Measurements from ENCODE around the gene RELA. TPM values are rescaled to one million over a fixed set of nuclear protein-coding genes. Genes with fewer than 3 reads are reported as not detected.

Gene RELA
- total and polyA plus RNA-seq, 4 experiments from 2014 or later, result 36.5 to 173 (median 122) TPM

DNA sequence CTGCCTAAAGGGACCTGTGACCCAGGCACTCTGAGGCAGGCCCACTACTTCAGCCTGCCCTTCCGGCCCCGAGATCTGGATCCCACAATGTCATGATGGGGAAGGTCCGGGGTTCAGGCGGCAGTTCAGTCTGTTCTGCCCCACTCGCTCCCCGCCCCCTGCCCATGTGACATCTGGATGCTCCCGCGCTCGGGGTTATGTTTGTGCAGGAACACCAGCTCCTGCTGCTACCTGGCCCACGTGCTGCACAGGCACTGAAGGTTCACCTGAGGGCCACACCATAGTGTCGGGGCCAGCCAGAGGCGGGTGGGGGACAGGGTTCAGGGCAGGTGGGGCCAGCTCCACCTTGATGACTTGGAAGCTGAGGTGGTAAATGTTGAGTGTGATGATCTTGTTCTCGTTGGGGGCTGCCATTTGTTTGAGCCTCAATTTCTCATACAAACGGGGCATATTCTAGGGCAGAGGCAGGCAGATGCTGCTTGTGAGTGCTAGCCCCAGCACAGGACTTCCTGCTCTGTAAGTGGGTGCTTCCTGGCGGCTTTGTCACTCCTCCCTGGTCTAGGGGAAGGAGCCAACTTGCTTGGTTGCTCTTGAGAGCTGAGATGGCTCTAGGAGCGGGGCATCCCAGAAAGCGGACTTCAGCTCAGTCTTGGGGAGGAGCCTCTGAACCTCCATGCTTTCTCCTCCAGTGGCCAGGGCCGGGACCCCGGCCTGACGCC, 29.2 kb downstream of the RELA start:
- peaks cover 31% of the 10 kb centered on the region for H3K4me1 ChIP-seq (ENCODE audit: insufficient read depth, low read length)
- no peaks in the 10 kb centered on the region for H3K27me3 Mint-ChIP-seq
- H3K36me3 ChIP-seq (ENCODE audit: insufficient read depth, low read length), result peaks cover 58% of the 10 kb centered on the region
- H3K4me3 Mint-ChIP-seq, result peak overlapping the region in 2 of 8 donors; percentile 15 to 40
- peaks cover 10 to 36% (median 22%) of the 10 kb centered on the region in 4 donors for H3K4me1 Mint-ChIP-seq
- H3K27ac Mint-ChIP-seq, result peak overlapping the region; percentile 50 to 87 (median 71)
- H3K27ac ChIP-seq (ENCODE audit: low read depth, low read length), result no peak overlapping the region
- intact Hi-C loops (cut with micrococcal nuclease), result no loop called here
- H3K9me3 Mint-ChIP-seq, result no peaks in the 10 kb centered on the region
- ChIA-PET CTCF (ENCODE audit: partially characterized antibody) (interaction anchor here (0.6 to 0.9 kb wide), 2 partner anchors 78 to 115 kb away, joined by 3 read pairs; partner anchors contain the start of gene KAT5), POLR2A (ENCODE audit: partially characterized antibody) (interaction anchor here (1.2 to 2.4 kb wide), 5 partner anchors 18 to 329 kb away, joined by 3 to 8 read pairs (median 4); no protein-coding TSS in a partner anchor)
- peaks cover 8 to 43% of the 10 kb centered on the region in 2 donors for H3K36me3 Mint-ChIP-seq
- DNase-seq, result no peak
- no peak overlapping the region for H3K4me3 ChIP-seq (ENCODE audit: low read length in 2 of 2)
- H3K27me3 ChIP-seq (ENCODE audit: insufficient read depth, low read length), result no peaks in the 10 kb centered on the region
- no peaks in the 10 kb centered on the region for H3K9me3 ChIP-seq (ENCODE audit: control insufficient read depth in 1 of 2, low read length in 2 of 2)

GRCh38 chr11:65630215-65630614, 32.5 kb downstream of the RELA start:
- H3K9me3 ChIP-seq (ENCODE audit: control insufficient read depth in 1 of 2, low read length in 2 of 2), result no peaks in the 10 kb centered on the region
- no peak overlapping the region for H3K4me3 ChIP-seq (ENCODE audit: low read length in 2 of 2)
- ChIA-PET POLR2A (ENCODE audit: partially characterized antibody) (interaction anchor here (0.8 to 1.2 kb wide), 3 partner anchors 8 to 12 kb away, joined by 3 to 5 read pairs (median 3); partner anchors contain the start of gene SIPA1), CTCF (ENCODE audit: partially characterized antibody) (no interaction called here)
- H3K27me3 Mint-ChIP-seq, result no peaks in the 10 kb centered on the region
- no peak overlapping the region for H3K4me3 Mint-ChIP-seq
- H3K4me1 ChIP-seq (ENCODE audit: insufficient read depth, low read length), result peaks cover 17% of the 10 kb centered on the region
- DNase-seq, result no peak
- peaks cover 5 to 54% of the 10 kb centered on the region in 2 donors for H3K36me3 Mint-ChIP-seq
- H3K4me1 Mint-ChIP-seq, result peaks cover 8 to 29% (median 17%) of the 10 kb centered on the region in 4 donors
- no peaks in the 10 kb centered on the region for H3K27me3 ChIP-seq (ENCODE audit: insufficient read depth, low read length)
- peaks cover 72% of the 10 kb centered on the region for H3K36me3 ChIP-seq (ENCODE audit: insufficient read depth, low read length)
- no peak overlapping the region for H3K27ac ChIP-seq (ENCODE audit: low read depth, low read length)
- intact Hi-C loops (cut with micrococcal nuclease), result no loop called here
- H3K9me3 Mint-ChIP-seq, result no peaks in the 10 kb centered on the region
- peak overlapping the region in 1 of 7 donors; percentile 57 for H3K27ac Mint-ChIP-seq

GRCh38 chr11:65629579-65629978, 33.1 kb downstream of the RELA start:
- POLR2A ChIA-PET (ENCODE audit: partially characterized antibody), result interaction anchor here (1.2 kb wide), 1 partner anchor 8 kb away, joined by 5 read pairs; the partner anchor contains the start of gene SIPA1
- H3K36me3 Mint-ChIP-seq, result peaks cover 5 to 53% of the 10 kb centered on the region in 2 donors
- CTCF ChIA-PET (ENCODE audit: partially characterized antibody), result no interaction called here
- intact Hi-C loops (cut with micrococcal nuclease), result no loop called here
- no peaks in the 10 kb centered on the region for H3K27me3 Mint-ChIP-seq
- peaks cover 71% of the 10 kb centered on the region for H3K36me3 ChIP-seq (ENCODE audit: insufficient read depth, low read length)
- H3K27ac Mint-ChIP-seq, result no peak overlapping the region
- no peak overlapping the region for H3K27ac ChIP-seq (ENCODE audit: low read depth, low read length)
- DNase-seq, result no peak
- H3K4me3 Mint-ChIP-seq, result no peak overlapping the region
- H3K4me1 ChIP-seq (ENCODE audit: insufficient read depth, low read length), result peaks cover 14% of the 10 kb centered on the region
- H3K9me3 Mint-ChIP-seq, result no peaks in the 10 kb centered on the region
- no peaks in the 10 kb centered on the region for H3K27me3 ChIP-seq (ENCODE audit: insufficient read depth, low read length)
- no peak overlapping the region for H3K4me3 ChIP-seq (ENCODE audit: low read length in 2 of 2)
- H3K4me1 Mint-ChIP-seq, result peaks cover 8 to 25% (median 14%) of the 10 kb centered on the region in 4 donors
- H3K9me3 ChIP-seq (ENCODE audit: control insufficient read depth in 1 of 2, low read length in 2 of 2), result no peaks in the 10 kb centered on the region

DNA sequence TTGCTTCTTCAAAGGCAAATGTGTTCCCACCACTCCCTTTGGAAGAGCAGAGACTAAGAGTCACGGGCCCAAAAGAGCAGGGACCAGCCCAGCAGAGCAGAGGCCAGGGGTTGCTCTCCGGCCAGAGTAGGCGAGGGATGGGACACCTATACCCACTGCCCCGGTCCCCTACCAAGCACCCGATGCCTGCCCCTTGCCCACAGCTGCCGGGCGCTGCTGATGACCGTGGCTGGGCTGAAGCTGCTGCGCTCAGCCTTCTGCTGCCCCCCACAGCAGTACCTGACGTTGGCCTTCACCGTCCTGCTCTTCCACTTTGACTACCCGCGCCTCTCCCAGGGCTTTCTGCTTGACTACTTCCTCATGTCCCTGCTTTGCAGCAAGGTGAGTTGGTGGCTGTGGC, 35.5 kb downstream of the RELA start:
- Mint-ChIP-seq H3K4me3 (no peak overlapping the region), H3K27me3 (no peaks in the 10 kb centered on the region), H3K4me1 (peaks cover 5 to 14% (median 6%) of the 10 kb centered on the region in 4 donors), H3K27ac (peak overlapping the region in 1 of 7 donors; percentile 29), H3K9me3 (no peaks in the 10 kb centered on the region), H3K36me3 (peaks cover 5 to 60% of the 10 kb centered on the region in 2 donors)
- no peak for DNase-seq
- H3K4me1 ChIP-seq (ENCODE audit: insufficient read depth, low read length), result no peaks in the 10 kb centered on the region
- no peak overlapping the region for H3K27ac ChIP-seq (ENCODE audit: low read depth, low read length)
- CTCF ChIA-PET (ENCODE audit: partially characterized antibody), result interaction anchor here (1.1 to 3.4 kb wide), 10 partner anchors 11 to 190 kb away, joined by 3 to 19 read pairs (median 6); partner anchors contain the start of genes RELA and SIPA1
- no peaks in the 10 kb centered on the region for H3K9me3 ChIP-seq (ENCODE audit: control insufficient read depth in 1 of 2, low read length in 2 of 2)
- intact Hi-C loops (cut with micrococcal nuclease), result no loop called here
- H3K27me3 ChIP-seq (ENCODE audit: insufficient read depth, low read length), result no peaks in the 10 kb centered on the region
- H3K4me3 ChIP-seq (ENCODE audit: low read length in 2 of 2), result no peak overlapping the region
- POLR2A ChIA-PET (ENCODE audit: partially characterized antibody), result interaction anchor here (0.7 to 2.4 kb wide), 6 partner anchors 10 to 1342 kb away, joined by 3 to 12 read pairs (median 6); partner anchors contain the start of genes MAP3K11, PCNX3, RELA and SIPA1
- H3K36me3 ChIP-seq (ENCODE audit: insufficient read depth, low read length), result peaks cover 68% of the 10 kb centered on the region

- POLR2A ChIA-PET (ENCODE audit: partially characterized antibody), result interaction anchor here (0.6 to 2.4 kb wide), 11 partner anchors 9 to 193 kb away, joined by 3 to 19 read pairs (median 6); partner anchors contain the start of genes MAP3K11, PCNX3, RELA and SIPA1
- H3K36me3 ChIP-seq (ENCODE audit: insufficient read depth, low read length), result peaks cover 73% of the 10 kb centered on the region
- peaks cover 5 to 62% of the 10 kb centered on the region in 2 donors for H3K36me3 Mint-ChIP-seq
Observed at GRCh38 chr11:65625628-65626342, 36.9 kb downstream of the RELA start.

DNA sequence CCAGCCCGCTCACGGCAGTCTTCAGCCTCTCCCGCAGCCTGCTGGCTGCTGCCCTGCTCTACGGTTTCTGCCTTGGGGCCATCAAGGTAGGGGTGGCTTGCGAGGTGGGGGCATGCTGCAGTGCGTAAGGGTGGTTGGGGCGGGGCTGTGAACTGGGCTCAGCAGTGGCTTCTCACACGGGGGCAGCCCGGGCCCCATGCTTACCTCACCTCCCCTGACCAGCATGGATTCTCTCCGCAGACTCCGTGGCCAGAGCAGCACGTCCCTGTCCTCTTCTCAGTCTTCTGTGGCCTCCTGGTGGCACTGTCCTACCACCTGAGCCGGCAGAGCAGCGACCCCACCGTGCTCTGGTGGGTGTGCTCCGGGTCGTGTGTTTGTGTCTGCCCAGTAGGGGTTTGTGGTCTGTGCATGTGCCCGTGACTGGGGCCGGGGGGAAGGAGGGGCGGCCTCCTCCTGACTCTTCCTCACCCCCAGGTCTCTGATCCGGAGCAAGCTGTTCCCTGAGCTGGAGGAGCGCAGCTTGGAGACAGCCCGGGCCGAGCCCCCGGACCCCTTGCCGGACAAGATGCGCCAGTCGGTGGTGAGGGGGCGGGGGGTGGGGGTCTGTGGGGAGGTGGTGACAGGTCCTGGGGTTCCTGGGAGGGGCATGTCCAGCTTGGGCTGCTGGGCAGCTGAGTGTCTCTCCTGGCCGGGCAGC, 37.6 kb downstream of the RELA start:
- H3K9me3 ChIP-seq (ENCODE audit: control insufficient read depth in 1 of 2, low read length in 2 of 2), result no peaks in the 10 kb centered on the region
- peaks cover 71% of the 10 kb centered on the region for H3K36me3 ChIP-seq (ENCODE audit: insufficient read depth, low read length)
- no peak for DNase-seq
- no peak overlapping the region for H3K27ac ChIP-seq (ENCODE audit: low read depth, low read length)
- no peak overlapping the region for H3K4me3 Mint-ChIP-seq
- no peaks in the 10 kb centered on the region for H3K27me3 ChIP-seq (ENCODE audit: insufficient read depth, low read length)
- H3K4me3 ChIP-seq (ENCODE audit: low read length in 2 of 2), result no peak overlapping the region
- intact Hi-C loops (cut with micrococcal nuclease), result no loop called here
- CTCF ChIA-PET (ENCODE audit: partially characterized antibody), result interaction anchor here (0.8 to 3.4 kb wide), 14 partner anchors 8 to 194 kb away, joined by 3 to 19 read pairs (median 5); partner anchors contain the start of genes KAT5, RELA and SIPA1
- H3K4me1 Mint-ChIP-seq, result peaks cover 6 to 18% (median 6%) of the 10 kb centered on the region in 4 donors
- no peaks in the 10 kb centered on the region for H3K27me3 Mint-ChIP-seq
- peak overlapping the region in 2 of 7 donors; percentile 43 to 68 for H3K27ac Mint-ChIP-seq
- H3K4me1 ChIP-seq (ENCODE audit: insufficient read depth, low read length), result no peaks in the 10 kb centered on the region
- peaks cover 5 to 59% of the 10 kb centered on the region in 2 donors for H3K36me3 Mint-ChIP-seq
- no peaks in the 10 kb centered on the region for H3K9me3 Mint-ChIP-seq
- POLR2A ChIA-PET (ENCODE audit: partially characterized antibody), result interaction anchor here (1.0 to 2.4 kb wide), 9 partner anchors 8 to 96 kb away, joined by 3 to 19 read pairs (median 6); partner anchors contain the start of genes MAP3K11, PCNX3, RELA and SIPA1

More at GRCh38 chr11:65625628-65626342, 36.9 kb downstream of the RELA start:
- Histone ChIP-seq H3K27me3 (ENCODE audit: insufficient read depth, low read length) (no peaks in the 10 kb centered on the region), H3K9me3 (ENCODE audit: control insufficient read depth in 1 of 2, low read length in 2 of 2) (no peaks in the 10 kb centered on the region), H3K27ac (ENCODE audit: low read depth, low read length) (no peak overlapping the region), H3K4me3 (ENCODE audit: low read length in 2 of 2) (no peak overlapping the region), H3K4me1 (ENCODE audit: insufficient read depth, low read length) (no peaks in the 10 kb centered on the region)
- Mint-ChIP-seq H3K4me1 (peaks cover 6 to 18% (median 6%) of the 10 kb centered on the region in 4 donors), H3K9me3 (no peaks in the 10 kb centered on the region), H3K27me3 (no peaks in the 10 kb centered on the region), H3K4me3 (no peak overlapping the region), H3K27ac (peak overlapping the region in 3 of 7 donors; percentile 60 to 85 (median 73))
- intact Hi-C loops (cut with micrococcal nuclease), result loop anchor here (1.0 kb wide), 2 partner anchors 38 to 81 kb away; no protein-coding TSS in a partner anchor
- CTCF ChIA-PET (ENCODE audit: partially characterized antibody), result interaction anchor here (0.6 to 3.4 kb wide), 20 partner anchors 9 to 193 kb away, joined by 3 to 19 read pairs (median 4); partner anchors contain the start of genes KAT5, PCNX3, RELA and SIPA1
- peak in 4 of 5 donors; percentile 57 to 65 (median 62) for DNase-seq

Measured in CD4-positive, alpha-beta memory T cell (primary cell).